ENCODE results near the gene ID2. TPM values are rescaled to one million over a fixed set of nuclear protein-coding genes. Genes with fewer than 3 reads are reported as not detected.

ID2 gene
- total and polyA plus RNA-seq, 2 of the 13 experiments (the other 11 are each of a cell fraction or from before 2014, with no cell fraction given), result 214 to 719 TPM

GRCh38 chr2:8640498-8640897, 41.4 kb upstream of the ID2 start:
- DNase-seq (ENCODE audit: low spot score), result no peak
- H3K79me2 ChIP-seq (ENCODE audit: insufficient read depth, low read length), result no peaks in the 10 kb centered on the region
- no peak for ATAC-seq
- in situ Hi-C loops (cut with HindIII; ENCODE audit: extremely low pct_ligation_motif_present, low pct_unique_long_range_greater_than_20kb), result no loop called here
- no peaks in the 10 kb centered on the region for H3K36me3 ChIP-seq (replicated peaks in 1 of 2; ENCODE audit: control insufficient read depth in 1 of 2, insufficient read depth in 2 of 2, low read length in 2 of 2)
- no peak overlapping the region for H3K9ac ChIP-seq (ENCODE audit: insufficient read depth, low read depth, low read length)
- H4K20me1 ChIP-seq (ENCODE audit: insufficient read depth, low read length), result no peaks in the 10 kb centered on the region
- H3K4me3 ChIP-seq (replicated peaks in 1 of 3; ENCODE audit: insufficient read depth in 1 of 3, low read depth in 2 of 3, low read length in 3 of 3), result no peak overlapping the region
- peaks cover 58% of the 10 kb centered on the region for H3K4me1 ChIP-seq (ENCODE audit: insufficient read depth, low read length)
- no peaks in the 10 kb centered on the region for H3K27me3 ChIP-seq (ENCODE audit: control insufficient read depth in 1 of 2, insufficient read depth in 2 of 2, low read length in 2 of 2)
- ChIA-PET CTCF (ENCODE audit: low intra/inter-chr PET ratio, low total read pairs) (no interaction called here), POLR2A (interaction anchor here (4.4 to 10.2 kb wide), 2 partner anchors 39 to 41 kb away, joined by 24 to 188 read pairs; partner anchors contain the start of gene ID2)
- intact Hi-C loops (cut with micrococcal nuclease; ENCODE audit: unreplicated experiment), result no loop called here
- 96% methylated on average over 8 of the region's 8 CpGs for WGBS (ENCODE audit: low lambda C conversion rate)
- FAIRE-seq, result no peak
- no peak overlapping the region for H3K27ac ChIP-seq (ENCODE audit: extremely low read length, insufficient read depth, low read length)
- H3K9me3 ChIP-seq (ENCODE audit: low read length), result no peaks in the 10 kb centered on the region
- TF ChIP-seq ZNF569 (CRISPR knock-in tag; IDR thresholded peaks at IDR 0.05; ENCODE audit: borderline replicate concordance) (no peak), PRMT3 (CRISPR knock-in tag; IDR thresholded peaks at IDR 0.05; ENCODE audit: borderline replicate concordance, low read depth) (no peak), JUNB (CRISPR knock-in tag; IDR thresholded peaks at IDR 0.05; ENCODE audit: borderline replicate concordance) (no peak), ZNF776 (CRISPR knock-in tag; IDR thresholded peaks at IDR 0.05) (no peak), ZNF766 (CRISPR knock-in tag; IDR thresholded peaks at IDR 0.05; ENCODE audit: borderline replicate concordance) (no peak), ZHX1 (CRISPR knock-in tag; IDR thresholded peaks at IDR 0.05; ENCODE audit: low read depth) (no peak), GABPB1 (CRISPR knock-in tag; IDR thresholded peaks at IDR 0.05) (no peak), ZNF563 (CRISPR knock-in tag; IDR thresholded peaks at IDR 0.05) (no peak), ZXDC (CRISPR knock-in tag; IDR thresholded peaks at IDR 0.05) (no peak), ZNF503 (CRISPR knock-in tag; IDR thresholded peaks at IDR 0.05) (no peak)
- no peak overlapping the region for H2AFZ ChIP-seq (ENCODE audit: low read length)
- no peak overlapping the region for H3K4me2 ChIP-seq (ENCODE audit: low read depth, low read length)
- no TSS peak for BruUV-seq (replicated peaks)

Measured in HepG2 (cell line).